ENCODE results near the gene ACOT8.

The ACOT8 gene

GRCh38 chr20:45792317-45793118 is 64.7 kb downstream of the ACOT8 start:
- DNase-seq (ENCODE audit: low spot score), result no peak
